HG03135 (cell line): Measurements from ENCODE around the gene RCVRN.

ENCODE experiments used
- ATAC-seq: cut with Tn5 transposase; IDR thresholded peaks from one replicate; pipeline ENCODE4 v1.9.1; 2021; ENCODE audit warnings: mild to moderate bottlenecking, moderate library complexity; ENCODE audit not compliant: unreplicated experiment

Gene RCVRN

GRCh38 chr17:9899280-9900043 lies 5.6 kb downstream of the RCVRN start:
- ATAC-seq = no peak

GRCh38 chr17:9898812-9899211 lies 6.3 kb downstream of the RCVRN start:
- no peak for ATAC-seq

- no peak for ATAC-seq
Observed at GRCh38 chr17:9897372-9897968, 7.6 kb downstream of the RCVRN start.

- no peak for ATAC-seq
Observed at GRCh38 chr17:9895923-9896322, 9.1 kb downstream of the RCVRN start.

GRCh38 chr17:9894231-9894630 lies 10.8 kb downstream of the RCVRN start:
- ATAC-seq = no peak

GRCh38 chr17:9893411-9894012 lies 11.6 kb downstream of the RCVRN start:
- ATAC-seq = no peak

- no peak for ATAC-seq
Observed at GRCh38 chr17:9890124-9890523, 14.9 kb downstream of the RCVRN start.

- no peak for ATAC-seq
Observed at GRCh38 chr17:9887508-9887907, 17.6 kb downstream of the RCVRN start.

- ATAC-seq = no peak
Observed at GRCh38 chr17:9886141-9886930, 18.7 kb downstream of the RCVRN start.

- ATAC-seq = no peak
Observed at GRCh38 chr17:9883451-9883850, 21.6 kb downstream of the RCVRN start.

GRCh38 chr17:9880582-9880999 lies 24.5 kb downstream of the RCVRN start:
- ATAC-seq = no peak

GRCh38 chr17:9878786-9879525 lies 26.1 kb downstream of the RCVRN start:
- no peak for ATAC-seq

- no peak for ATAC-seq
Observed at GRCh38 chr17:9878356-9878755, 26.7 kb downstream of the RCVRN start.

GRCh38 chr17:9875441-9875840 lies 29.6 kb downstream of the RCVRN start:
- no peak for ATAC-seq

GRCh38 chr17:9874722-9875121 lies 30.3 kb downstream of the RCVRN start:
- no peak for ATAC-seq

- ATAC-seq = no peak
Observed at GRCh38 chr17:9872852-9873251, 32.2 kb downstream of the RCVRN start.

- ATAC-seq = no peak
Observed at GRCh38 chr17:9868552-9868951, 36.5 kb downstream of the RCVRN start.

GRCh38 chr17:9865586-9865985 lies 39.5 kb downstream of the RCVRN start:
- no peak for ATAC-seq

GRCh38 chr17:9862949-9863348 lies 42.1 kb downstream of the RCVRN start:
- ATAC-seq = no peak

- no peak for ATAC-seq
Observed at GRCh38 chr17:9862220-9862619, 42.9 kb downstream of the RCVRN start.

- ATAC-seq = no peak
Observed at GRCh38 chr17:9860851-9861250, 44.2 kb downstream of the RCVRN start.
